Small intestine (tissue), 7 donors: ENCODE measurements around the gene KHSRP. TPM values are rescaled to one million over a fixed set of nuclear protein-coding genes. Genes with fewer than 3 reads are reported as not detected.

Experiments used
- DNase-seq, 2 donors: peaks; one replicate each; pipeline versions ENCODE4 v3.0.0 to v3.0.0-alpha.2; 2013
- FAIRE-seq: peaks from 2 replicates; lab custom pipeline; 2012; peaks lifted over from hg19 to GRCh38; lab: Jason Lieb, UNC
- H3K27ac ChIP-seq, 3 donors: one replicate each; pipeline ENCODE4 v1.5.1; 2013; ENCODE audit warnings: low read length in 2 of 3, mild to moderate bottlenecking in 2 of 3, control low read depth in 1 of 3, inconsistent platforms in 1 of 3, low read depth in 1 of 3, moderate library complexity in 1 of 3
- H3K27me3 ChIP-seq, 3 donors: one replicate each; pipeline ENCODE4 v1.6.1; 2013; ENCODE audit warnings: low read length in 3 of 3, inconsistent platforms in 1 of 3; ENCODE audit not compliant: control insufficient read depth in 3 of 3, insufficient read depth in 3 of 3
- H3K36me3 ChIP-seq, 3 donors: one replicate each; pipeline ENCODE4 v1.6.1; 2013; ENCODE audit warnings: low read length in 3 of 3, inconsistent platforms in 1 of 3, low read depth in 1 of 3, mild to moderate bottlenecking in 1 of 3, moderate library complexity in 1 of 3; ENCODE audit not compliant: control insufficient read depth in 3 of 3, insufficient read depth in 2 of 3
- H3K4me1 ChIP-seq, 3 donors: one replicate each; pipeline ENCODE4 v1.6.1; 2013; ENCODE audit warnings: low read length in 2 of 3, inconsistent platforms in 1 of 3, low read depth in 1 of 3, mild to moderate bottlenecking in 1 of 3, moderate library complexity in 1 of 3; ENCODE audit not compliant: control insufficient read depth in 3 of 3, insufficient read depth in 2 of 3
- H3K4me3 ChIP-seq, 3 donors: one replicate each; pipeline ENCODE4 v1.5.1; 2013; ENCODE audit warnings: low read length in 3 of 3, control low read depth in 1 of 3, inconsistent platforms in 1 of 3, low read depth in 1 of 3, mild to moderate bottlenecking in 1 of 3, moderate library complexity in 1 of 3
- H3K9me3 ChIP-seq, 2 donors: one replicate each; pipeline ENCODE4 v1.6.1; 2013; ENCODE audit warnings: low read depth in 1 of 2, low read length in 1 of 2; ENCODE audit not compliant: control insufficient read depth in 2 of 2, insufficient read depth in 1 of 2
- WGBS, 3 donors: extraction: QIAGEN DNeasy Blood & Tissue Kit; methylation state at CpG; one replicate each; pipeline ENCODE4 v1.1.7; 2013; 5-methylcytosine and 5-hydroxymethylcytosine counted together
- polyA plus RNA-seq, 4 donors: library from polyadenylated mRNA; stranded (reverse) in 3 of 4; unstranded in 1 of 4; fragments of 200-250 nt in 3 of 4; fragments of 120-200 nt in 1 of 4; gene quantifications; one replicate each; pipeline versions ENCODE4 v1.2.1 to v1.2.3, GENCODE V29; 2013
- donor health status: healthy with polysubstance abuse.
- donor health status: control.
- donor health status: control.
- donor health status: Bipolar disorder and iron deficiency.
- donor health status: healthy.

KHSRP gene
- polyA plus RNA-seq, 4 donors: 80.7 to 257 (median 158) TPM

DNA sequence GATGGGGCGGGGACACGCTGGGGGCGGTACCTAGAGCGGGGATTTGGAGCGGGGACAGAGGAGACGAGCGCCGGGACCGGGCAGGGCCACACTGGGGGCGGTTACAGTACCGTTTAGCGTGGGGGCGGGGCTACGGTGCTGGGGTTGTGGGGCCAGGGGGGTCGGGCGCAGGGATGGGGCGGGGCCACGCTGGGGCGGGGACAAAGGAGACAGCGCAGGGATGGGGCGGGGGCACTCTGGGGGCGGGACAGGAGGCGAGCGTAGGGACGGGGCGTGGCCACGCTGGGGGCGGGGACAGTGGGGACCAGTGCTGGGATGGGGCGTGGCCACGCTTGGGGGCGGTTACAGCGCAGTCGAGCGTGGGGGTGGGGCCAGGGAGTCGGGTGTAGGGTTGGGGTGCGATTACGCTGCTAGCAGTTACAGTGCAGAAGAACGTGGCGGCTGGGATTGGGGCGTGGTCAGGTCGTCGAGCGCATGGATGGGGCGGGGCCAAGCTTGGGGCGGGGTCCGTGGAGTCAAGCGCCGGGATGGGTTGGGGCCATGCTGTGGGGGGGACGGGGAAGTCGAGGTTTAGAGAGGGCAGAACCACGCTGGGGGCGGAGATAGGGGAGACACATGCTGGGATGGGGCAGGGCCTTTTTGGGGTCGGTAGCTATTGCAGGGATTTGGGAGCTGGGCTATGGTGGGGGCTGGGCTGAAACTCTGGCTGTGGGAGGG is 51.4 kb downstream of the KHSRP start:
- Histone ChIP-seq H3K4me3 (peak overlapping the region; percentile 48 to 90 (median 83)), H3K27ac (peak overlapping the region; percentile 97 to 100 (median 98)), H3K36me3 (peaks cover 2 to 47% (median 5%) of the 10 kb centered on the region in 3 donors), H3K4me1 (peaks cover 0 to 8% (median 0%) of the 10 kb centered on the region in 3 donors), H3K9me3 (no peaks in the 10 kb centered on the region), H3K27me3 (no peaks in the 10 kb centered on the region)
- 1 to 2% (median 1%) methylated on average over 37 to 53 of the region's 53 CpGs for WGBS, 3 donors
- FAIRE-seq (no peak), DNase-seq (peak; percentile 98 to 99)

DNA sequence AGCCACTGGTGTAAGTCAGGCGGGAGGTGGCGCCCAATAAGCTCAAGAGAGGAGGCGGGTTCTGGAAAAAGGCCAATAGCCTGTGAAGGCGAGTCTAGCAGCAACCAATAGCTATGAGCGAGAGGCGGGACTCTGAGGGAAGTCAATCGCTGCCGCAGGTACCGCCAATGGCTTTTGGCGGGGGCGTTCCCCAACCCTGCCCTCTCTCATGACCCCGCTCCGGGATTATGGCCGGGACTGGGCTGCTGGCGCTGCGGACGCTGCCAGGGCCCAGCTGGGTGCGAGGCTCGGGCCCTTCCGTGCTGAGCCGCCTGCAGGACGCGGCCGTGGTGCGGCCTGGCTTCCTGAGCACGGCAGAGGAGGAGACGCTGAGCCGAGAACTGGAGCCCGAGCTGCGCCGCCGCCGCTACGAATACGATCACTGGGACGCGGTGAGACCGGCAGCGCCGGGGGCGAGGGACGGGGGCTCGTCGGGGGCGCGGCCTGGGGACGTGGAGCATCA is 52.0 kb downstream of the KHSRP start, which contains the start of gene ALKBH7:
ALKBH7 (plus strand) TSS at position 201 of the 502 bp plus-strand sequence; CDS start at position 228, 27 bp downstream.
- DNase-seq (peak; percentile 99 to 100), FAIRE-seq (peak; percentile 92)
- Histone ChIP-seq H3K36me3 (peaks cover 5 to 47% (median 7%) of the 10 kb centered on the region in 3 donors), H3K4me3 (peak within 1 kb of the TSS; percentile 48 to 90 (median 83)), H3K27me3 (no peaks in the 10 kb centered on the region), H3K27ac (peak within 1 kb of the TSS; percentile 97 to 100 (median 98)), H3K4me1 (peaks cover 0 to 8% (median 0%) of the 10 kb centered on the region in 3 donors), H3K9me3 (no peaks in the 10 kb centered on the region)
- 0 to 1% (median 0%) methylated on average over 40 to 47 of the region's 47 CpGs for WGBS, 3 donors

DNA sequence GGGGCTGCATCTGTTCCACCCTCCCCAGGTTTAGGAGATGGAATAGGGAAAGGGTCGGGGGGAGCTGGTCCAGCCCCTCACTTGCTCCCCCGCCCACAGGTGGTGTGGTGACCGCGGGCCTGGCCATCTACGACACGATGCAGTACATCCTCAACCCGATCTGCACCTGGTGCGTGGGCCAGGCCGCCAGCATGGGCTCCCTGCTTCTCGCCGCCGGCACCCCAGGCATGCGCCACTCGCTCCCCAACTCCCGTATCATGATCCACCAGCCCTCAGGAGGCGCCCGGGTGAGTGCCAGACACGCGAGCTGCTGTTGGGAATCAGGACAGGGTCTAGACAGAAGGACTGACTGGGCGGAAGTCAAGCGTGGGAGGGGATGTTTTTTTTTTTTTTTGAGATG is 60.3 kb downstream of the KHSRP start:
- H3K27ac ChIP-seq: no peak overlapping the region
- WGBS, 3 donors: 94 to 97% (median 95%) methylated on average over 21 of the region's 21 CpGs
- no peak for FAIRE-seq

More for the DNA sequence above, 60.3 kb downstream of the KHSRP start:
- H3K4me3 ChIP-seq: no peak overlapping the region
- H3K9me3 ChIP-seq: no peaks in the 10 kb centered on the region
- peaks cover 6 to 60% (median 11%) of the 10 kb centered on the region in 3 donors for H3K36me3 ChIP-seq
- DNase-seq: no peak
- peaks cover 0 to 5% (median 0%) of the 10 kb centered on the region in 3 donors for H3K4me1 ChIP-seq
- H3K27me3 ChIP-seq: no peaks in the 10 kb centered on the region

Other genes with a start within 250 kb of the KHSRP start
- 10 to 100 TPM; 15.1 to 42.2 (median 21.9) TPM for gene MLLT1, start 144.8 kb downstream of the KHSRP start, polyA plus RNA-seq
- gene ACER1, start 91.2 kb downstream of the KHSRP start, polyA plus RNA-seq: under 1 TPM in 1 of 4 donors, not detected in 3; 0.06 TPM
- 100 to 1,000 TPM in 3 of 4 donors, 10 to 100 TPM in 1; 48.6 to 129 (median 101) TPM for gene CLPP, start 63.3 kb downstream of the KHSRP start, polyA plus RNA-seq
- gene ALKBH7, start 52.0 kb downstream of the KHSRP start, polyA plus RNA-seq: 100 to 1,000 TPM in 3 of 4 donors, 10 to 100 TPM in 1; 98.8 to 238 (median 164) TPM
- 1 to 10 TPM; 1.1 to 2.6 (median 1.2) TPM for gene PSPN, start 48.9 kb downstream of the KHSRP start, polyA plus RNA-seq
- 100 to 1,000 TPM in 1 of 4 donors, 10 to 100 TPM in 3; 63.2 to 101 (median 64.7) TPM for gene GTF2F1, start 31.6 kb downstream of the KHSRP start, polyA plus RNA-seq
- gene SLC25A41, start 9.0 kb upstream of the KHSRP start, polyA plus RNA-seq: 1 to 10 TPM in 1 of 4 donors, under 1 TPM in 3; 0.34 to 2.7 (median 0.45) TPM
- 10 to 100 TPM; 24.1 to 87.0 (median 49.9) TPM for gene SLC25A23, start 35.0 kb upstream of the KHSRP start, polyA plus RNA-seq
- gene CRB3, start 39.5 kb upstream of the KHSRP start, polyA plus RNA-seq: 100 to 1,000 TPM in 2 of 4 donors, 10 to 100 TPM in 2; 54.8 to 120 (median 94.8) TPM
- 10 to 100 TPM in 2 of 4 donors, 1 to 10 TPM in 2; 4.0 to 48.7 (median 9.6) TPM for gene DENND1C, start 57.0 kb upstream of the KHSRP start, polyA plus RNA-seq
- gene TUBB4A, start 77.5 kb upstream of the KHSRP start, polyA plus RNA-seq: 1 to 10 TPM in 2 of 4 donors, under 1 TPM in 1, not detected in 1; 0.53 to 5.8 (median 1.1) TPM
- gene TNFSF9, start 106.2 kb upstream of the KHSRP start, polyA plus RNA-seq: under 1 TPM in 2 of 4 donors, not detected in 2; 0.22 to 0.37 TPM
- under 1 TPM in 2 of 4 donors, not detected in 2; 0.15 to 0.89 TPM for gene CD70, start 166.3 kb upstream of the KHSRP start, polyA plus RNA-seq
- 1 to 10 TPM in 1 of 4 donors, under 1 TPM in 3; 0.22 to 2.2 (median 0.71) TPM for gene TNFSF14, start 245.3 kb upstream of the KHSRP start, polyA plus RNA-seq